ENCODE data around the gene RNF169.

Gene RNF169

DNA sequence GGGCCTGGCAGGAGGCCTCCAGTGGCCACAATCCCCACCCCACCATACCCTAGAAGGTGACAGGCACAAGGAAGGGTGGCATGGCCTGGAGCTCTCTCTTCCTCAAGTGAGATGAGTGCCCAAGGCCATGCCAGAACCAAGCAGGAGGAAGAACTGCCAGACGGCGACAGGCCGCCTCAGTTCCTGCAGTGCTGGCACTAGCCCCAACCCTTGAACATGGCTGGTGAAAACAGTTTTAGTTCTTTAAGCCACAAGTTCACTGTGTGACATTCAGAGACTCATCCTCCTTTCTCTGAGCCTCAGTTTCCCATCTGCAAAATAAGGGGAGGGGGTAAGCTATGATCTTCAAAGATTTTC, 27.2 kb upstream of the RNF169 start:
- TF ChIP-seq, protein P1, sequence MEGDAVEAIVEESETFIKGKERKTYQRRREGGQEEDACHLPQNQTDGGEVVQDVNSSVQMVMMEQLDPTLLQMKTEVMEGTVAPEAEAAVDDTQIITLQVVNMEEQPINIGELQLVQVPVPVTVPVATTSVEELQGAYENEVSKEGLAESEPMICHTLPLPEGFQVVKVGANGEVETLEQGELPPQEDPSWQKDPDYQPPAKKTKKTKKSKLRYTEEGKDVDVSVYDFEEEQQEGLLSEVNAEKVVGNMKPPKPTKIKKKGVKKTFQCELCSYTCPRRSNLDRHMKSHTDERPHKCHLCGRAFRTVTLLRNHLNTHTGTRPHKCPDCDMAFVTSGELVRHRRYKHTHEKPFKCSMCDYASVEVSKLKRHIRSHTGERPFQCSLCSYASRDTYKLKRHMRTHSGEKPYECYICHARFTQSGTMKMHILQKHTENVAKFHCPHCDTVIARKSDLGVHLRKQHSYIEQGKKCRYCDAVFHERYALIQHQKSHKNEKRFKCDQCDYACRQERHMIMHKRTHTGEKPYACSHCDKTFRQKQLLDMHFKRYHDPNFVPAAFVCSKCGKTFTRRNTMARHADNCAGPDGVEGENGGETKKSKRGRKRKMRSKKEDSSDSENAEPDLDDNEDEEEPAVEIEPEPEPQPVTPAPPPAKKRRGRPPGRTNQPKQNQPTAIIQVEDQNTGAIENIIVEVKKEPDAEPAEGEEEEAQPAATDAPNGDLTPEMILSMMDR (IDR thresholded peaks at IDR 0.05; ENCODE audit: low read depth, low read length), result no peak
- no peaks in the 10 kb centered on the region for H3K36me3 ChIP-seq
- no peaks in the 10 kb centered on the region for H3K27me3 ChIP-seq (ENCODE audit: insufficient read depth, low read depth, severe bottlenecking)
- no peak overlapping the region for H3K27ac ChIP-seq
- no peaks in the 10 kb centered on the region for H3K9me3 ChIP-seq (ENCODE audit: severe bottlenecking)
- no peak for DNase-seq
- H3K4me3 ChIP-seq (ENCODE audit: low read depth, low read length), result no peak overlapping the region

DNA sequence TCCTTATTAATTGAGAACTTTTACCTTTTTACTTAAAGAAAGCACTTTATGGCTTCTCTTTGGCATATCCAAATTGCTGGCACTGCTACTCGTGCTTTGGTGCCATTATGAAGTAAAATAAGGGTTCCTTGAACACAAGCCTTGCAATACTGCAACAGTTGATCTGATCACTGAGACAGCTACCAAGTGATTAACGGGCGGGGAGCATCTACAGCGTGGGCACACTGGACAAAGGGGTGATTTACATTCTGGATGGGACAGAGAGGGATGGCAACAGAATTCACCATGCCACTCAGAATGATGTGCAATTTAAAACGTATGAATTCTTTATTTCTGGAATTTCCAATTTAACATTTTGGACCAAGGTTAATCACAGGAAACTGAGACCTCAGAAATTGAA, 25.1 kb upstream of the RNF169 start:
- H3K9me3 ChIP-seq (ENCODE audit: severe bottlenecking), result no peaks in the 10 kb centered on the region
- TF ChIP-seq, protein P1 (IDR thresholded peaks at IDR 0.05; ENCODE audit: low read depth, low read length), result no peak
- H3K4me3 ChIP-seq (ENCODE audit: low read depth, low read length), result no peak overlapping the region
- no peak overlapping the region for H3K27ac ChIP-seq
- no peaks in the 10 kb centered on the region for H3K36me3 ChIP-seq
- DNase-seq, result no peak
- peaks cover 2% of the 10 kb centered on the region for H3K27me3 ChIP-seq (ENCODE audit: insufficient read depth, low read depth, severe bottlenecking)

DNA sequence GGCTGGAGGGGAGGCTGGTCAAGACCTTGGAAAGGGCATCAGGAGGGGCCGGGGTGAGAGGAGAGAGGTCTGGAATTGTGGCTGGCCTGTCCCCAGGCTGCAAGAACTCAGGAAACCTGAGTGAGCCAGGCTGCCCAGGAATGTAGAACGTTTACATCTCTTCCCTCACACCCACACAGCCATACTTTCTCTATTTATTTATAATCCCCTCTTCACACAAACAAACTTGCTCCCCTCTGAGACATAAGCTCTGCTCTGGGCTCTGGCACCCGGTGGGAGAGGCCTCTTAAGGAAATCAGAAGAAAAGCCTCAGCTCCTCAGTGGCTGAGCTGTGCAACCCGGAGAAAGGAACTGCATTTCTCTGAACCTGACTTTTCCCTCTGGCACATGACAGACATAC, 22.9 kb upstream of the RNF169 start:
- no peaks in the 10 kb centered on the region for H3K36me3 ChIP-seq
- peaks cover 23% of the 10 kb centered on the region for H3K27me3 ChIP-seq (ENCODE audit: insufficient read depth, low read depth, severe bottlenecking)
- no peak for DNase-seq
- H3K27ac ChIP-seq, result no peak overlapping the region
- no peaks in the 10 kb centered on the region for H3K9me3 ChIP-seq (ENCODE audit: severe bottlenecking)
- TF ChIP-seq, protein P1 (IDR thresholded peaks at IDR 0.05; ENCODE audit: low read depth, low read length), result no peak
- H3K4me3 ChIP-seq (ENCODE audit: low read depth, low read length), result no peak overlapping the region

DNA sequence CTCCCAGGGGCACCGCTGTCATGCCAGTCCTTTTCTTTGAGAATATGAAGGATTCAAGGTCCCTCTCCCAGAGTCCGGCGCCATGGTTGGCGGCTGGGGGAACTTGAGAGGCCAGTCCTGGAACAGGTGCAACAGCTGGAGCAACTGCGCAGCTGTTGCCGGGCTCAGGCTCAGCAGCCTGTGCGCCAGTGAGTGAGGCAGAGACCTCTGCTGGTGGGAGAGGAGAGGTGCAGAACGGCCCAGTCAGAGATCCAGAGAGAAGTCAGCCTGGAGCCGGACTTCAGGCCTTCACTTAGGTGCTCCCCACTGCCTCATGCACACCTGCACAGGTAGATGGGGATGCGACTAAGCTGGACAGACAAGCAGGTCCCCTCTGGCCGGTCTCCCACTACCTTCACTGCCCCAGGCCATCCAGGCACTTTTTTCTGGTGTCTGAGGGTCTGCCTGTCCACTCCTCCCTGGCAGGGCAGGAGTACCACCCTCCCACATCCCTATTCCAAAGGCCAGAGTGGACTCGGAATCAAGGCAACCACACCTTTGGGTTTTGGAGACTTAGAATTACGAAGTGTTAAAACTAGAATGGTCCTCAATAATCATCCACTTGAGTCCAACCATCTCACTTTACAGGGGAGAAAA, 22.0 kb upstream of the RNF169 start:
- TF ChIP-seq, protein P1 (IDR thresholded peaks at IDR 0.05; ENCODE audit: low read depth, low read length), result peak; percentile 98
- H3K36me3 ChIP-seq, result no peaks in the 10 kb centered on the region
- H3K4me3 ChIP-seq (ENCODE audit: low read depth, low read length), result no peak overlapping the region
- peaks cover 30% of the 10 kb centered on the region for H3K27me3 ChIP-seq (ENCODE audit: insufficient read depth, low read depth, severe bottlenecking)
- peak; percentile 56 for DNase-seq
- no peaks in the 10 kb centered on the region for H3K9me3 ChIP-seq (ENCODE audit: severe bottlenecking)
- H3K27ac ChIP-seq, result no peak overlapping the region

DNA sequence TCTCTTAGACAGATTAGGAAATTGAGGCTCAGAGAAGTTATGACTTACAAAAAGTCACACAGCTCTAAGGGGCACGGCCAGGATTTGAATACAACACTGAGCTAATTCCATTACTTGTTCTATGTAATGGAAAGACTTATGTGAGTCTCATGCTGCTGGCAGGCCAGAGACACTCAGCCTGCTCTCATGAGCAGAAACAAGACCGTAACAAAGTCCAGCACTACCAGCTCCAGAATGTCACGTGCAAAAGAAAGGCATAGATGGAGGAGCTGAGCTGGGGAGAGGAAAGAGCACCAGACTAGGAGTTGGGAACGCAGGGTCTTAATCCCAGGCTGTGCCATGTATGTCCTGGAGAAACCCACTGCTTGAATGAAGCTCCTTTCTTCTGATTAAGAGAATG, 19.3 kb upstream of the RNF169 start:
- Histone ChIP-seq H3K36me3 (no peaks in the 10 kb centered on the region), H3K9me3 (ENCODE audit: severe bottlenecking) (peaks cover 2% of the 10 kb centered on the region), H3K4me3 (ENCODE audit: low read depth, low read length) (no peak overlapping the region), H3K27me3 (ENCODE audit: insufficient read depth, low read depth, severe bottlenecking) (peaks cover 56% of the 10 kb centered on the region), H3K27ac (no peak overlapping the region)
- no peak for DNase-seq
- TF ChIP-seq, protein P1 (IDR thresholded peaks at IDR 0.05; ENCODE audit: low read depth, low read length), result no peak

All from WERI-Rb-1 (cell line).